Osteoblast (primary cell): ENCODE results near the gene DDX5. TPM values are rescaled to one million over a fixed set of nuclear protein-coding genes. Genes with fewer than 3 reads are reported as not detected.

ENCODE experiments used
- DNase-seq: peaks from one replicate; pipeline ENCODE4 v3.0.0; 2011; ENCODE audit warnings: low spot score, mixed read lengths; ENCODE audit not compliant: insufficient read length; ENCODE audit errors: missing footprints
- H2AFZ ChIP-seq: 2 replicates; pipeline ENCODE4 v1.6.0; 2011; ENCODE audit warnings: mild to moderate bottlenecking, low read length
- H3K27ac ChIP-seq: 2 replicates; pipeline ENCODE4 v1.5.1; 2011; ENCODE audit warnings: mild to moderate bottlenecking, low read depth, low read length, moderate library complexity
- H3K27me3 ChIP-seq: 2 replicates; pipeline ENCODE4 v1.6.0; 2012; ENCODE audit warnings: mild to moderate bottlenecking, control low read depth, inconsistent platforms, low read length, moderate library complexity; ENCODE audit not compliant: insufficient read depth
- H3K36me3 ChIP-seq: 2 replicates; pipeline ENCODE4 v1.5.1; 2011; ENCODE audit warnings: mild to moderate bottlenecking, low read length, control low read depth, moderate library complexity; ENCODE audit not compliant: insufficient read depth
- H3K4me1 ChIP-seq: 2 replicates; pipeline ENCODE4 v1.5.1; 2011; ENCODE audit warnings: mild to moderate bottlenecking, low read length, control low read depth, moderate library complexity; ENCODE audit not compliant: insufficient read depth
- H3K4me2 ChIP-seq: 2 replicates; pipeline ENCODE4 v1.6.0; 2011; ENCODE audit warnings: mild to moderate bottlenecking, low read length; ENCODE audit not compliant: insufficient read depth
- H3K4me3 ChIP-seq: fragments of 200-600 bp; sonication (generic); 3 replicates; pipeline ENCODE4 v1.5.1; 2012; ENCODE audit warnings: mild to moderate bottlenecking, low read length, inconsistent platforms; ENCODE audit not compliant: insufficient read depth
- H3K79me2 ChIP-seq: 2 replicates; pipeline ENCODE4 v1.6.0; 2012; ENCODE audit warnings: mild to moderate bottlenecking, low read length, control low read depth, inconsistent platforms; ENCODE audit not compliant: insufficient read depth
- H3K9me3 ChIP-seq: 2 replicates; pipeline ENCODE4 v1.5.1; 2011; ENCODE audit warnings: low read depth, low read length, control low read depth
- H4K20me1 ChIP-seq: 2 replicates; pipeline ENCODE4 v1.6.0; 2012; ENCODE audit warnings: mild to moderate bottlenecking, low read length, control low read depth; ENCODE audit not compliant: insufficient read depth
- CTCF ChIP-seq: IDR thresholded peaks from 2 replicates; pipeline ENCODE4 v1.5.1; 2011; ENCODE audit warnings: mild to moderate bottlenecking, low read depth, low read length, moderate library complexity; ENCODE audit errors: extremely low read depth
- total RNA-seq: library from RNA; depleted of rRNA; stranded (reverse); fragments of >200 nt; gene quantifications from 2 replicates; pipeline ENCODE4 v1.2.3, GENCODE V29; 2012

DDX5 gene
- 291 and 309 TPM in 2 replicates for total RNA-seq

GRCh38 chr17:64506201-64506575 lies at the start of gene DDX5:
Gene DDX5, minus strand, starts transcription at chr17:64506289. Its CDS starts 170 bp downstream, at chr17:64506119.
- peaks cover 61% of the 10 kb centered on the region for H3K36me3 ChIP-seq
- H3K4me3 ChIP-seq, result peak within 1 kb of the TSS; percentile 98
- peak within 1 kb of the TSS; percentile 99 for H3K27ac ChIP-seq
- no peaks in the 10 kb centered on the region for H3K9me3 ChIP-seq
- peak within 1 kb of the TSS; percentile 92 for H3K4me2 ChIP-seq
- TF ChIP-seq CTCF, result no peak
- H3K27me3 ChIP-seq, result no peaks in the 10 kb centered on the region
- peaks cover 44% of the 10 kb centered on the region for H3K4me1 ChIP-seq
- peaks cover 65% of the 10 kb centered on the region for H4K20me1 ChIP-seq
- peaks cover 86% of the 10 kb centered on the region for H3K79me2 ChIP-seq
- peak within 1 kb of the TSS; percentile 74 for H2AFZ ChIP-seq
- DNase-seq, result peak; percentile 95

GRCh38 chr17:64555281-64555680 lies 49.2 kb upstream of the DDX5 start:
- Histone ChIP-seq H4K20me1 (no peaks in the 10 kb centered on the region), H2AFZ (no peak overlapping the region), H3K27me3 (no peaks in the 10 kb centered on the region), H3K27ac (no peak overlapping the region), H3K9me3 (no peaks in the 10 kb centered on the region), H3K36me3 (peaks cover 99% of the 10 kb centered on the region), H3K4me2 (no peak overlapping the region), H3K79me2 (peaks cover 69% of the 10 kb centered on the region), H3K4me3 (no peak overlapping the region), H3K4me1 (no peaks in the 10 kb centered on the region)
- no peak for DNase-seq
- TF ChIP-seq CTCF, result no peak

GRCh38 chr17:64554028-64554637 lies 48.0 kb upstream of the DDX5 start:
- TF ChIP-seq CTCF, result no peak

DNA sequence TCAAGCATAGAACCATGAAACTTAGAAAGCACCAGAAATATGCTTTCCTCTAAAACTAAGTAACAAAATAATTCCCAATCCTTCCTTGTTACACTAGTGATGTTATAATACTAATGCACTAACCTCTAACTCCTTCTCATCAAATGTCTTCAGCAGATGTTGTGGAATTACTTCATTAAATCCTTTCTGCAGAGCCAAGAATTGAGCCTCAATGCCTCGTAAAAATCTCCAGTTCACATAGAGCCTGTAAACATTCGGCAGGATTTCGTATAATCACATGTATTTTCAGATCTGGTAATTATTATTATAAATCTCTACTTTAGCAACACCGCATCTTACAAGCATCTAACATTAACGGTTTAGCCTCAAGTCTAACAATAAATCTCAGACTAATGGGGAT lies 45.4 kb upstream of the DDX5 start:
- TF ChIP-seq CTCF, result no peak
- Histone ChIP-seq H3K9me3 (no peaks in the 10 kb centered on the region), H2AFZ (no peak overlapping the region), H3K36me3 (peaks cover 100% of the 10 kb centered on the region), H3K4me2 (no peak overlapping the region), H4K20me1 (peaks cover 9% of the 10 kb centered on the region), H3K27ac (no peak overlapping the region), H3K4me1 (no peaks in the 10 kb centered on the region), H3K4me3 (no peak overlapping the region), H3K27me3 (no peaks in the 10 kb centered on the region), H3K79me2 (peaks cover 67% of the 10 kb centered on the region)
- DNase-seq, result no peak

More at GRCh38 chr17:64554028-64554637, 48.0 kb upstream of the DDX5 start:
- H3K27me3 ChIP-seq, result no peaks in the 10 kb centered on the region
- H3K27ac ChIP-seq, result no peak overlapping the region
- DNase-seq, result peak; percentile 36
- H3K4me2 ChIP-seq, result no peak overlapping the region
- H3K79me2 ChIP-seq, result peaks cover 72% of the 10 kb centered on the region
- no peaks in the 10 kb centered on the region for H4K20me1 ChIP-seq
- no peaks in the 10 kb centered on the region for H3K9me3 ChIP-seq
- H2AFZ ChIP-seq, result no peak overlapping the region
- H3K36me3 ChIP-seq, result peaks cover 99% of the 10 kb centered on the region
- no peak overlapping the region for H3K4me3 ChIP-seq
- H3K4me1 ChIP-seq, result no peaks in the 10 kb centered on the region
